HG03064 (cell line): ENCODE measurements around the gene TWF1.
"Not testable (repeated sequence)": the region's sequence is repeated elsewhere in the genome, so short reads cannot be mapped to it uniquely, and the experiment has no call there.

ENCODE experiments used
- ATAC-seq: cut with Tn5 transposase; IDR thresholded peaks from one replicate; pipeline ENCODE4 v1.9.1; 2021; ENCODE audit warnings: low read depth; ENCODE audit not compliant: unreplicated experiment

The TWF1 gene

DNA sequence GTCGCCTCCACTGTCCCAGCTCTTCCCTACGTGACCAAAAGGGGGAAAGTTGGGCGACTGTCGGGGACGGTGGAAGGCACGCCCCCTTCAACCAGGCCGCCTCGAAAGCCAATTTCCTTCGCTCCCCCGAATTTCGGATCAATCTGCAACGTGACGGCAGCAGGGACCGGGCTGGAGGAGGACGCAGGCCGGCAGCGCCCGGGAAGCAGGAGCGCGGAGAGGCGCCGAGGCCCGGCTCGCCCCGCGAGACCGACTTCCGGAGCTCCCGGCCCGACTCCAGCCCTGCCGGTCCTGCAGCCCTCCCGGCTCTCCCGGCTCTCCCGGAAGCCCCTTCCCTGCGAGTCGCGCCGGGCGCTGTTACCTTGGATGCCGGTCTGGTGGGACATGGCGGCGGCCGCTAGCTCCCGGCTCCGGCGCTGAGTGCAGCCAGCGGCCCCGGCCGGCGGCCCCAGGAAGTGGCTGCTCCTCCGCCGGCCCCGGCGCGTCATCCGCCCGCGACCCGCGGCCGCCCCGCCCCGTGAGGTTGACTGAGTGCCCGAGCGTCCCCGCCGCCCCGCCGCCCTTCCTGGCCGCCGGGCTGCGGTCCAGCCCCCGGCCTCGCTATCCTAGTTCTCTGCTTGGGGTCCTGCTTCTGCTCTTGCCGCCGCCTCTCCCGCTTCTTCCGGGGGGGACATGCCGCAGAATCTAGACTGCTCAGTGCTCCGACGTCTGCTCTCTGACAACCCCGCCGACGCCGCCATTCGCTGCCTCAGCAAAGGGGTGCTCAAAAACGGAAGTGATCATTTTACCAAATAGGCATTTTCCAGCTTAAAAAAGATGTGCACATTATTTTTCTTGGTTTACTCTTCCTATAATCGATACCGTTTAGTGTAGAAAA is at the start of gene TWF1:
TWF1 (minus strand) TSS at position 458 of the 877 bp plus-strand sequence; CDS start at position 386, 72 bp downstream.
- peak; percentile 96 for ATAC-seq

DNA sequence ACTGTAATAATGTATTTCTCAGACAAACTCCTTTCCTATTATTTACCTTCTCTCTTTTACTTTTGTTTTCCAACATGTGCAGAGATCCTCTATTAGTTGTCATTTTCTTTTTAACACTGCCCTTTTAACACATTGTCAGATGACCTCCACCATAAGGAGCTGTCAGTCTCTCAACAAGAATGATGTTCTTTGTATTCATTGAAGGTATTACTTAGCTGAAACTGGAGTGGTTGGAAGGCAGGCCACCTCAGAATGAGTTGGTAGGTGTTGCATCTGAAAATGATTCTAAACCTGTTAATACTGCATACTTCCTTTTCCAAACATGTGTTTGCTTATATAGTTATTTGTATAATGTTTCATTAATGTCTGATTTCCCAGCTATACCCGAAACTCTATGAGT is 46.6 kb upstream of the TWF1 start:
- no peak for ATAC-seq

DNA sequence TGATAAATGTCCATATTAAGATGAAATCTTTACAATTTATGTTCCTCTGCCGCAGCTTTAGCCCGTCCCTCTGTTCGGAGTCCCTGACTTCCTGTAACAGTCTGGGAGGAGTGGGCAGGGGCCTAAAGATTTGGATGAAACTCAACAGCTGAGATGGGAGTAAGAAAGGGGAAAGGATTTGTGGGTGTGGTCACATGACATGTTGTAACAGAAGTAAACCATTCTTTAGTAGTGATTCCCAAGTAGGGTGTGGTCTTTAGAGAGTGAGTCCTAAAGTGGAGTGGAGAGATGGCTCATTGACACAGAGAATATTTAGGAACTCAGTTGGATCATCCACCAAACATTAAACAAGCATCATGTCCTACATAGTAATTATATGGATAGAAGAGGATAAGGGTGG is 42.7 kb upstream of the TWF1 start:
- no peak for ATAC-seq

DNA sequence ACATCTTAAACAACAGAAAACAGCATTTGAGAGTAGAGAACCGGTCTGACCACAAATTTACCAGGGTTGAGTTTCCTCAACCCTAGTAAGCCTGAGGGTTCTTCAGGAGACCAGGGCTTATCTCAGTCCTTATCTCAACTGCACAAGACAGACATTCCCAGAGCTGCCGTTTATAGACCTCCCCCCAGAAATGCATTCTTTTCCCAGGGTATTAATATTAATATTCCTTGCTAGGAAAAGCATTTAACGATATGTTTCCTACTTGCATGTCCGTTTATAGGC is 42.0 kb upstream of the TWF1 start:
- ATAC-seq: no peak

DNA sequence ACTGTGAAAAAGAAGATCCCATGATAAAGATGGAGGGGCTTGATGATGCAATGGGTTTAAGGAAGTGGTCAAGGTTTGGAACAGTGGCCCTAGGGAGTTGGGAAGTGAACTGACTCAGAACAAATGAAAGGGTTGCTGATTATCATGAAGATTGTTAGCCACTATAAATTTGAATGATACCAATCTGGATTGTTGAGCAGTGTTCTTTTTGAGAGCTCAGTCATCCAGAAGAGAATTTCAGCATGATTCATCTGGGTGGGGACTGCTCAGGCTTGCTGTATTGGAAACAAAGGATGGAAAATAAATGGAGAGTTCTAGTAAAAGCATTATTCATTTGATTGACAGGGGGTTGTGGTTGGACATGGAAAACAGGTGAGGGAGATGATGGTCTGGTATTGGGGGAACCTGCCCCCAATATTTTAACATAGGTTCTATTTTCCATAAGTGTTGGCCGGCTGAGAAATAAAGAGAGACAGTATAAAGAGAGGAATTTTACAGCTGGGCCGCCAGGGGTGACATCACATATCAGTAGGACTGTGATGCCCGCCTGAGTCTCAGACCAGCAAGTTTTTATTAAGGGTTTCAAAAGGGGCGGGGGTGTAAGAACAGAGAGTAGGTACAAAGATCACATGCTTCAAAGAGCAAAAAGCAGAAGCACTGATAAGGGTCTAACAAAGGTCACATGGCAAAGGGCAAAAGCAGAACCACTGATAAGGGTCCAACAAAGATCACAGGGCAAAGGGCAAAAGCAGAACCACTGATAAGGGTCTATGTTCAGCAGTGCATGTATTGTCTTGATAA is 41.5 kb upstream of the TWF1 start:
- not testable (repeated sequence) for ATAC-seq

DNA sequence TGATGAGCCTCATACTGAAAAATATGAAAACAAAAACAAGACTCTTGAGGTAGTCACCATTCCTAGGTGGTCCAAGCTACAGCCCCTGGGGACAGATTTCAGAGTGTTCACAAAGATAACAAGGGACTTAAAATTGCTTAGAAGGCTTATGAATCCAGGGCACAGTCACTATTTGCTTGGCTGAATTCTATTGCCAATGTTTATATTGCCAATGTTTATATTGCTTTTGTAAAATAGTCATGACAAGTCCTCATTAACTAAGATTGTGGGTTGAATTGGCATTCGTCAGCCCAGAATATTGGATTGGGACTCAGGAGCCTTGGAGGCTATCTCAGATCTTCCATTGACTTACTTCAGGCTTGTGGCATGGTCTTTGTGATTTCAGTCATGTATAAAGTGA is 36.1 kb upstream of the TWF1 start:
- ATAC-seq: no peak

DNA sequence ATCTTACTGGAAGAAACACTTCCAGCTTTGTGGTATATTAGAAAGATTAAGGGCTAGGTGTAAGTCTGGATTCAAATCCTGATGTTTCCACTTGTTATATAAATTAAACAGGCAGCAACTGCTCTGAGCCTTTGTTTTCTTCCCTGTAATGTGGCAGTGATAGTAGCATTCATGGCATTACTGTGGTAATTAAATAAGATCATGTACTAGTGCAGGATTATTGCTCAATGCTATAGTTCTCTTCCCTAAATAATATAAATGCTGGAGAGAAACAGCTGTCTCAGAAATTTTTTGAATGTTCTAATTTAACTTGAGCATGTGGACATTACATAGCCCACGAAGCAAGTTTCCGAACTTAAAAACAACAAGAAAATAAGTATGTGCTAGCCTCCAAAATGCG is 35.1 kb upstream of the TWF1 start:
- no peak for ATAC-seq

DNA sequence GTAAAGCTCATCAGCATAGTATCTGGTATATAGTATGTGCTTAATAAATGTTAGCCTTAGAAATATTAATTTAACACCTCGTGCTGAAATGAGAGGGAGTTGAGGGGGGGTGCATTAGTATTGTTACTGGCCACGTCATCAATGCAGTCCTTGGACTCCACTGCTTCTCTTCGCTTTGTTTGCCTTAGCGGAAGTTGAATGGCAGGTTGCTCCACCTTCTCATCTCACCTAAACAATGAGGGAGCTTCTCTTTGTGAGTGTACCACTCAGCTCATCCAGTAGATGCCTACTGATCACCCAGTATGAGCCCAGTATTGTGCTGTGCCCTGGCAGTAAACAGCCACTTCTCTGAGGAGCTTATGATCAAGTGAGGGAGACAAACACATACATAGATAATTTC is 34.2 kb upstream of the TWF1 start:
- no peak for ATAC-seq

DNA sequence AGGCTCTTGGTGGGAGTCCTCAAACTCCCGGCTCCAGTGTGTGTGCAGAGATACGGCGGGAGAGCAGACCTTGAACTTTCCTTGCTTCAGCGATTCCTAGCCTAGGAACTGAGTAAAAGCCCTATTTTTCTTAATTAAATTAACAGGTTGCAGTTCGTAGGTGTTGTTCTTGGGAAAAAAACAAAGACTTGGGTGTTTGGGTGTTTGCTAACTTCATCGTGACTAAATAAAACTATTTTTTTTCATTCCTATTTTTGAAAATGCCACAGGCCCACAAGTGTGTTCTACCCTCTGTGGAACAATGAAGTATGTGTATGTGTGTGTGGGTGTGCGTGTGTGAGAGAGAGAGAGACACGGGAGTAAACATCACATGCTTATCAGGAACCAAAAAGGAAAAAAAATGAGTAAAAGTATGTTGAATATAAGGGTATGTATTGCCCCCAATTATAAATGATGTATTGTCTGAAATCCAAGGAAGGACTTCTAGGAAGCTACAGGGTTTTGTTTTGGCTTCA is 30.4 kb upstream of the TWF1 start:
- no peak for ATAC-seq

DNA sequence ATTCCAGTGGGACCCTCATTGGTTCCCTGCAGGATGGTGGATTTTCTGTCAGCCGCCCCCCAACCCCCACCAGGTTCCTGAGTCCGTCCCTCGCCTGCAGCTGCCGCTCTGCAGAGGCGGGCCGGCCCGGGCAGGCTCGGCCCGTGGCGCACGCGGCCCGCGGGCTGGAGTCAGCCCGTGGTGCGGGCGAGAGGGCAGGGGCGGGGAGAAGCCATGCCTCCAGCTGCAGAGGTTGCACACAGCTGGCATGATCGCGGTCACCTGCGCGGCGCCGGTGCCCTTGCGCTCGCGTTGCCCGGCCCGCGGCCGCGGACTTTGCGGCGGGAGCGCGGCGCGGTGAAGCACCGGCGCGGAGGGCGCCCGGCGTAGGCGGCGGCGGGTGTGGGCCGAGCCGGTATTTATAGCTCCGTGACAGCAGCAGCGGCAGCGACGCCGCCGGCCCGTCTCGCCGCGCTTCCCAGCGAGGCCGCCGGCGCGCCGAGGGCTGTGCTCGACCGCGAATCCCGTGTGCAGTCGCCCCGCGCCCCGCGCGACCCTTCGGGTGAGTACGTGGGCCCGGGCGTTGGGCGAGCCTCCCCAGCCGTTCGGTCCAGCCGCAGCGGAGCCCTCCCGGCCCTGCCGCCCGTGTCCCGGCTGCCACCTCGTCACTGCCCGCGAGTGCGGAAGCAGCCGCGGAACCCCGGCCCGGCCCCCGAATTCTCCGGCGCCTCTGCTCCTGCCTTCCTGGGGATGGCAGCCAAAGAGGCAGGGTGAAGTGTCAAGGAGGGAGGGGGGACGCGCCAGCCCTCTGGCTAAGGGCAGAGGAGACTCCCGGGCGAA is 29.7 kb upstream of the TWF1 start, which contains the start of gene TMEM117:
TMEM117 (plus strand) TSS at position 426 of the 819 bp plus-strand sequence.
- ATAC-seq: peak; percentile 77

DNA sequence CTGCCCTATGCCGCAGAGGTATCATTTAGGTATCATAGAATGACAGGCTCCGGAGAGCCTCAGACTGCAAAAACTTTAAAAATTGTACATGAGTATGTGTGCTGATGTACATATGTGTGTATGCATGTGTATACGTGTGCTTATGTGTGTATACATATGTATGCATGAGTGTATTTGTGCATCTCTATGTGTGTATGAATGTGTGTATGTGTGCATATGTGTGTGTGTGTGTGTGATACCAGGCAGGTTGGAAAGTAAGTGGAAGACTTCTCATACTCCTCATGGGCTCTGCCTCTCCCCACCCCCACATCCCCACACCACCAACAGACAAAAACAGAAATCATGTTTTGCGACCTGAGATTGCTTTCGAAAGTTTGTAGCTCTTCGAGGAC is 29.1 kb upstream of the TWF1 start:
- peak; percentile 8 for ATAC-seq

DNA sequence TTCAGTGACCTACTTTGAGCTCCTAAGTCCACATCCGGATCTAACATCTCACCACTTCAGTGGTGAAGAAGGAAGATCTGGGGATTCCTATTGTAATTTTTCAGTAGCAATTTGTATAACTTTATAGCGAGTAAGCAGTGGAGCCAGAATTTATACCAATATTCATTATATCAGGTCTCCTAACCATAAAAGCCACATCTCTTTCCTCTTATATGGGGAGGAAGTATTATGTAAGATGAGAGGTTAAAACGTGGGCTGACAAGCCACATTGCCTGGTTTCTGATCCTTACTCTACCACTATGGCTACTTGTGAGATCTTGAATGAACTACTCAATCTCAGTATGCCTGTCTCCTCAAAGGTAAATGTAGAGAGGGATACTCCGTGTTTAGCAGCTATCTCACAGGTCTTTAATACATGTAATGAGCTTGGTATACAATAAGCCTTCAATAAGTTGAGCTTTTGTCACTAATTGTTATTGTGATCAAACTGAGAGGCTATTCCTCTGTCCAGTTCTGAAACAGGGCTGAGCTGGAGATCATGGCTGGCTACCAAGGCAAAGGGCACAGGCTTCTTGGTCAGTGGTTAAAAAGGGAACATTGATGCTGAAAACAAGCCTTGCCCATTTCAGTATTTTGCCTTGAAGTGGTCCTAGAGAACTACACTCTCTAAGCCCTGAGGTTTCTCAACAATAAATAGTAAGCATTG is 26.5 kb upstream of the TWF1 start:
- ATAC-seq: no peak

DNA sequence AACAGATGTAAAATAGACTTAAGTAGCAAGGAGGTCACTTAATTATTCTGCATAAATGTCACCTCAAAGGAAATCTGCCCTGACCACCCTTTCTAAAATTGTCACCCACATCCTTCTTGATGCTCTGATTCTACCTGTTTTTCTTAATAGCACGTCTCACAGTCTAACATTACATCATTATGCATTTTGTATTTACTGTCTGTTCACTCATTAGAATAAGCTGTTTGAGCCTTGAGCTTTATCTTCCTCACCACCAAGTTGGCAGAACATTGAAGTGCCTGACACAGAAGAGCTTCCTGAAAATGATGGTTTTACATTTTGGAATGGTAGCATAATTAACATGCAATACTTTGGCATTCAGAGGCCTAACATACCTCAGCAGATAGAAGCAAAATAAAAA is 21.0 kb upstream of the TWF1 start:
- no peak for ATAC-seq

DNA sequence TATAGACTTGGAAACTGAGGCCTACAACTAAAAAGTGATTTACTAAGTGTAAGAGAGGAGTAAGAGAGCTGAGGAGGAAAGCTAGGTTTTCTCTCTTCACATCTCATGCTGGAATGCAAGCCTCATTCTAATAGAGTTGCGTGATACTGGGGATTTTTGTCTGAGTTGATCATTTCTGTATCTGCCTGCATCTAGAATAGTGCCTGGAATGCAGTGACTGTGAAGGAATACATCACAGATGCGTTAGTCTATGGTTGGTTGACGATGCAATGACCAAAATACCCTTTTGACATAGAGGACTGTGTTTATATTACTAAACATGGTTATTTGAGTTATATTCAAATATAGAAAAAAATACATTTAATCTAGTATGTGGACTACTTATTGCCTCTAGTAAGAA is 20.6 kb upstream of the TWF1 start:
- ATAC-seq: no peak

DNA sequence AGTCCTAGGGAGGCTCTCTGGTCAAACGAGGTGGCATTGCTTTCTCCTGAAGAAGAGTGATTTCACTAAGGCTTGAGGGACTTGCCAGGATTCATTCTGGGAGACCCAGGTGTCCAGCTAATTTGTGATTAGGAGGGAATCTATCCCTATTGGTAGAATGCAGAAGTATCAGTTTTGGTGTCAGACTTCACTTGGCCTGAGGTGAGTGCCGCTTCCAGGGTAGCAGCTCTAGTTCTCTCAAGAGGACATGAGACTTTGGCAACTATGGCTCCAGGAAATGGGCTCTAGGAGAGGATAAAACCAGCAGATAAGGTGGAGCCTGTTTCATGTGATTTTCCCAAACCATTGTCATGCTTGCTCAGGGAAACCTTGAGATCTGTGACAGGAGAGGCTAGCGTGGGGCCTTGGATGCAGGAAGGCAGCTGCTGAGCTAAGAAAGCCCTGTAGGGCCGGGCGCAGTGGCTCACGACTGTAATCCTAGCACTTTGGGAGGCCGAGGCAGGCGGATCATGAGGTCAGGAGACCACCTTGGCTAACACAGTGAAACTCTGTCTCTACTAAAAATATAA is 18.2 kb upstream of the TWF1 start:
- ATAC-seq: no peak

DNA sequence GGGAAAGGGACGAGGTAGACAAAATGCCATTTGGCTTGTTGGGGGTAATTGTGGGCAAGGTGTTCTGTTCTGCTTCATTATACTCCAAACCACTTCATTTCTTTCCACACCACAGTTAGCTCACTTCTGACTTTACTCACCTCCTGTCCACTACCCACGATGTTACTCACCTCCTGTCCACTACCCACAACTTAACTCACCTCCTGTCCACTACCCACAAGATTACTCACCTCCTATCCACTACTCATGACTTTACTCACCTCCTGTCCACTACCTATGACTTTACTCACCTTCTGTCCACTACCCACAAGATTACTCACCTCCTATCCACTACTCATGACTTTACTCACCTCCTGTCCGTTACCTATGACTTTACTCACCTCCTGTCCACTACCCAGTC is 10.1 kb upstream of the TWF1 start:
- ATAC-seq: no peak

DNA sequence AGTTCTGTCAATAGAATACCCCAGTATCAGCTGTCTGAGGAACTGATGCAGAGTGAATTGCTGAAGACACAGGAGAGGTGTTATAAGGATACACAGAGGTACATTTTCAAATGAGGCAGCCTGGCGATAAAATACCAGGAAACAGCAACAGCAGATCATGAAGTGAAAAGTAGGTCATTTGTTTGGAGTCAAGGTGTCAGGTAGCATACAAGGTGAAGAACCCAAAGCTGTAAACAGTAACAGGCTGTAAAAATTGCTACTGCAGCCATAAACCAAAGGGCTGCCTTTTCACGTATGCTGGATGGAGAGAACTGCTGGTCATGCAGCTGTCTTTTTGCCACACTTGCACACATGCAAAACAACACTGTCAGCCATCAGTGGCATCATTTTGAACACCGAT is 9.3 kb upstream of the TWF1 start:
- ATAC-seq: no peak

DNA sequence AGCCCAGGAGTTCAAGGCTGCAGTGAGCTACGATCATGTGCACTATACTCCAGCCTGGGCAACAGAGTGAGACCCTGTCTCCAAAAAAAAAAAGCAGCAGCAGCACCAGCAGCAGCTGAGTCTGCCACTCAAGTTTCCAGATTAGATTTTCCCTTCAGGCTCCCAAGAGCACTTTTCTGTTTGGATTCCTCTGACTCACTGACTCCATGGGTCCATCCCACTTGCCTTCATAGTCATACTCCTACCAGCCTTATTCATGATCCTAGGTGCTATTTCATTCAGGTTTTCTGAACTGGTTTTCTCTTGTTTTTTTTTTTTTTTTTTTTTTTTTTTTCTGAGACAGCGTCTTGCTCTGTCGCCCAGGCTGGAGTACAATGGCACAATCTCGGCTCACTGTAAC is 6.8 kb upstream of the TWF1 start:
- ATAC-seq: no peak

DNA sequence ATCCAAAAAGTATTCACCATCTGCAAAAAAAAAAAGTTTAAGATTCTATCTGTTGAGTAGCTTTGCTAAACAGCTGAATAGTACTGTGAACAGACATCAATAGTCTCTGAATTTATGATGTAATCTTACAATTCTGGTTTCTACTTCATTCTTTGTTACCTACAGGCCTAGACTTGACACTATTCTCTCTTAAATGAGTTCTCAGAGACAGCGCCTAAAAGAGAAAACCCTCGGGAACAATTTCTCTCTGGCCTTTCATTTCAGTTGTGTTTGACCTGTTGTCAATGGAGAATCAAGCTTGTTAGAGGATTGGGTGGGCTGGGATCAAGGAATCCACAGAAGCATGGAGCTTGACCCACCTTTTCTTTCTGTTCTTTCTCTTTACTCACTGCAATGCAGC is 5.9 kb upstream of the TWF1 start:
- no peak for ATAC-seq

DNA sequence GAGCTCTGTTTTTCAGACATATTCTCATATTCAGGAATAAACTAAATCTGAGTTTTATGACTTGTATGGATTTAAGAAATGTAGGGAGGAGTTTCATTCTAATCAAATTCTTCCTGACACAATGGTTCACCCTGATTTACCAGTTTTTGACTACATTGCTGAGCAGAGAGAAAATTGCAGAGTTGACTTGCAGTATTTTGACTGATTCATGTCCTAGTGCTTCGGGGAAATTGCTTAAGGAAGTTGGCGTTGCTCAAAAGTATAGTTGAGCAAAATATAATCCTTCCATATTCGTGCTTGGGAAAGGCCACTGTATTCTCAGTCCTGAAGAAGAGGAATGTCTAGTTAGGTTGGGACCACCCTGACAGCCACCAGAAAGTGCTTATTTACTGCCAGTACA is 1.3 kb upstream of the TWF1 start:
- ATAC-seq: no peak
